COLO668 (cell line): Measurements from ENCODE around the gene RLN1.
"Not testable (repeated sequence)": the region's sequence is repeated elsewhere in the genome, so short reads cannot be mapped to it uniquely, and the experiment has no call there.

ENCODE experiments used
- DNase-seq: peaks from one replicate; lab custom pipeline; 2025; ENCODE audit not compliant: unreplicated experiment; lab: John Stamatoyannopoulos, UW

The RLN1 gene, protein sequence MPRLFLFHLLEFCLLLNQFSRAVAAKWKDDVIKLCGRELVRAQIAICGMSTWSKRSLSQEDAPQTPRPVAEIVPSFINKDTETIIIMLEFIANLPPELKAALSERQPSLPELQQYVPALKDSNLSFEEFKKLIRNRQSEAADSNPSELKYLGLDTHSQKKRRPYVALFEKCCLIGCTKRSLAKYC

GRCh38 chr9:5338992-5339981 lies at the start of gene RLN1:
TSS of gene RLN1 (minus strand) at chr9:5339876. CDS start at chr9:5339746, 130 bp downstream.
- DNase-seq, result not testable (repeated sequence)

DNA sequence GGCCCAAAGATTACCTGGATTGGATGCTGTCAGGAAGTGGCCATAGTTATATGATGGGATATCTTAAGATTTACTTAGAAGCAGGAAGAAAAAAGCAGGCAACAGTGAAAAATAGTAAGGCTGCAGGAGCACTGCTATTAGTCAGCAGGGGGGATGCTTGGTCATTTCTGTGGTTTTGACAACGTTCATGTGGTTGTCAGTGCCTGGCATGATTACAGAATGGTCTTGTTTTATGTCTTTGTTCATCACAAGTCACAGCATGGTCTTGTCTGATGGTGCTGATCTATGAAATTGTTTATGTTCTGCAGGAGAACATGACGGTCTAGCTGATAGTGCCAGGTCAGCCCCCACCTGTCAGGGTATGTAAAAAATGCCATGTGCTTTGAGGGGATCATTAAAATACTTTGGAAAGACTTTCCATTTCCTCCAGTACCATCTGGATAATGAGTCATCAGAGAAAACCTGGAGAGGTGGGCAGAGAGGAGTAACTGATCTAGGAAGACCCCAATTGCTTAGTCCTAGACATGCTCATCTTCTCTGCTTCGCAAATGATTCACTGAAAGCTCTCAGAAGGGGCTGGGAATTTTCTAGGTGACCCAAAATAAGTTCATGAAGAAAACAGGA lies 49.5 kb upstream of the RLN1 start:
- DNase-seq, result no peak

DNA sequence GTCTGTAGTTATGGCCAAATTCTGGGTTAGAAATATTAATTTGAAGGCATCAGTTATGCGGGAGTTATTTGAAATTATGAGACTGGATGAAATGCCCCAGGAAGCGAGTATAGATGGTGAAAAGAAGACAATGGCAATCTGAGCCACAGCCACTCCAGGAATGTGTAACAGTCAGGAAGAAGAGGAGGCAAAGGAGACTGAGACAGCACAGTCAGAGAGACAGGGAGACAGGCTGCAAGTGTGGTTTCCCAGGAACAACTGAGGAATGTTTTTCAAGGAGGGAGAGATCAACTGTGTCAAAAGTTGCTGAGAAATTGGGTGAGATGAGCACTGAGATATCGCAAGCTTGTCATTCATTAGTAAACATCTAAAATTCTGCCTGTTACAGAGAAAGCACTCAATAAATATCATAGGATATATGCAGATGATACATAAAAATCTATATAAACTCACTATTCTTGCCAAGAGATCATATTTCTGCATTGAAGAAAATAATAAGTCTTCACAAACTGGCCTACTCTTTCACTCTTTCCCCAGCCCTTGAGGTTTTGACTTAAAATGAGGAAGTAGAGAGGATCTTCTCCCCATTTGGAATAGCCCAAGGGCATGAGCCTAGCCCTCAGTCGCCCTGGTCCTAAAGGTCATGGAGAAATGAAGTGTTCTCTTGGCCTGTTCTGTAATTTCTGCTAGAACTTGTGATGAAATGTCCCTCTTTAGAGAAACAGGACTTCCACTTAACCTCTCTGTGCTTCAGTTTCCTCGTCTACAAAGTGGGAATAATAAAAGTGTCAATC lies 48.5 kb upstream of the RLN1 start:
- DNase-seq, result no peak

- DNase-seq, result no peak
Measured at GRCh38 chr9:5384436-5384835, 44.8 kb upstream of the RLN1 start.

DNA sequence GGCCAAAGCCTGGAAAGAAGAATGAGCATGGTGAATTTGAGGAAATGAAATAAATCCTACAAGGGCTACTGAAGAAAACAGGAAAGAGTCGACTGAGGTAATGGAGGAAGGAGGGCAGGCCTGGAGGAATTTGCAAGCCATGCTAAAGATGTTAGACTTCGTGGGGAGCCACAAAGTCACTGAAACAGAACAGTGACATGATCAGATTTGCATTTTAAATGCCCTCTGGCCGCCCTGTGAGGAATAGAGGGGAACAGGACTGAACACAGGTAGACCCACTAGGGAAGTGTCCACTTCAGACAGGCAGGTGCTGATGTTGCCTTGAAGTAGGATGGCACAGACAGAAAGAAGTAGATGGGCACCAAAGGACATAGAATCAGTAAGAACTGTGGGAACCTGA lies 42.8 kb upstream of the RLN1 start:
- no peak for DNase-seq

- no peak for DNase-seq
Measured at GRCh38 chr9:5375790-5376477, 36.3 kb upstream of the RLN1 start.

DNA sequence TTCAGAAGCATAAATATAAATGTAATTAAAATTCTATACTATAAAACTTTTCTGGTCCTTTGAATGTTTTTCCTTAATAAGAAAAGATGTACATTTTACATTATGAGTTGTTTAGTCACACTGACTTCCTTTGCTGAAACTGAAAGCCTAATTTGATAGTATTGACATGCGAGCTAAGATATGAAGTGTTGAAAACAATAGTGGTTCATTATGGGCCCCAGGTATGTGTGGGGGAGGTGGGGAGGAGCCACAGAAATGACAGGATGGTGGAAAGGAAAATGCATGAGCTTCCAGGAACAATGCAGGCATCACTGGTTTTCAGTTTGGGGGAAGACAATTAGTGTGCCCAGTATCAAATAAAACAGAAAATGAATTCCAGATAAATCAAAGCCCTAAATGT lies 35.4 kb upstream of the RLN1 start:
- DNase-seq, result no peak

DNA sequence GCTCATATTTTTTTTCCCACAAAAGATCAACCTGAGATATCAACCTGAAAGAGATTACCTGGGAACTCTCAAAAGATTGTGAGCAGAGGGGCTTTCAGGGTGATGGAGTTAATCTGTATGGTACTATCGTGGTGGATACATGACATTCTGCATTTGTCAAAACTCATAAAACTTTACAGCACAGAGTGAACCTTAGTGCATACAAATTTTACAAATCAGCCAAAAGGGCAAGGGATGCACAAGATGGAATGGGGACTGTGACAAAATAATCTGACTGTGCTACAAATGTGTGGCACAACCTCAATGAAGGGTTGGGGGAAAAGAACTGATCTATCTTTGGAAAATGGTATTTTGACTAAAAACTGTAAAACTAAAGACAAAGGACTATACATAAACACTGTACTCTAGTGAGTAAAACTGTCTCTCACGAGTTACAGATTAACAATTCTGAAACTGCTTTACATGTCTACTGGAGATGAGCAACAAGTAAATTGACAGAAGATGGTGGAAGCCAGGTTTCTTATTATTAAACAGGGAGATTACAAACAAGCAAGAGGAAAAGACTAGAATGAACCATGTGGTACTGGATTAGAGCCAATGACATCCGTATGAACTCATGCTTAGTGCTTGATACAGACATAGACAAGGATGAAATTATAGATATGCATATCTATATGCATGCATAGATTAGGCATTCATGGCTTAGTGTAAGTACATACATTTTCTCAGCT lies 24.8 kb upstream of the RLN1 start:
- no peak for DNase-seq

GRCh38 chr9:5361326-5362010 lies 21.8 kb upstream of the RLN1 start:
- no peak for DNase-seq

DNA sequence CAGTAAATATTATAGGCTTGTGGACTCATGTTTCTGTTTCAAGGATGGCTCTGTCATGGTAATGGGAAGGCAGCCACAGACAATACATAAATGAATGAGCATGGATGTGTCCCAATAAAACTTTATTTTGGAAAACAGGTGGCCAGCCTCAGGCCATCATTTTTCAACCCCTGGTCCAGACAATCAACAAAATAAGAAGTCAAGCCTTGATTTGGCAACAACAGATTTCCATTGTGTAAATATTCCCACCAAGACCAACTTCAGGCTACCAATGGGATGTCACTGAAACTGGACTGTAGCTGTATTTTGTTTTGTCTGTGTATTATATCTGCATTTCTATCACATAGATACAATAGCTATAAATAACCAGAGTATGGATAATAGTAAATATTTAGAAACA lies 20.7 kb upstream of the RLN1 start:
- DNase-seq, result no peak

- DNase-seq, result no peak
Measured at GRCh38 chr9:5357431-5358105, 17.9 kb upstream of the RLN1 start.

DNA sequence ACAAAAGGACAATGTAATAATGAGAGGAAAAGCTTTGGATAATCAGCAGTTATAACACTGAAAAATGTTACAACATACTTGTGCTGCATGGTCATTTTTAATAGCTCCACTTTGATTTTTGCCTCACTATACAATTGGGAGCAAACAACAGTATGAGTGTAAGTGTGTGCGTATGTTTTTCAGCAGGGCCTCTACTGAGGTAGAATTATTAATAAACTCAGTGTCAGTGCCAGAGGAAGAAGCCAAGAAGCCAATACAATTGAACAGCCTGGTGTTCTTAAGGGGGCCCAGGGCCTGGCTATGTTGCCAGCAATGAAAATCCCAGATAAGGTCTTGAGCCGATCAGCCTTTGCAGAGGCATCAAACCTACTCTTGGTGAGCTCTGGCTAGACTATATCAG lies 16.1 kb upstream of the RLN1 start:
- no peak for DNase-seq

DNA sequence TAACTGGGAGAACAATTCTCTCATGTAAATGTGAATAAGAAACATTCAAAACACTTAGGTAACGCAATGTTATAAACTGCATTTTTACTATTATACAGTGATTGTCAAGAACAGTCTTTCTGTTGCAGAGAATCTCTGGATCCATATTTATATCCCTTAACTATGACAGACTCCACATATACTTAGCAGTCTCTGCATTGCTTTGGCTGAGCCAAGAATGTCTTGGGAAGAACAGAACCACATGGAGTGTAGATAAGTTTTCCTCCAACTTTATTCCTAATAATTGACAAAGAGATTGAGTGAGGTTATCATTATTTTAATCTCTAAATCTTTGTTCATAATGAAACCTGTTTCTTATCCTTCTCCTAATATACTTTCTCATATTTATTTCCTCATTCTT lies 15.6 kb upstream of the RLN1 start:
- no peak for DNase-seq

- DNase-seq, result no peak
Measured at GRCh38 chr9:5354184-5354583, 14.5 kb upstream of the RLN1 start.

GRCh38 chr9:5352637-5353248 lies 13.1 kb upstream of the RLN1 start:
- DNase-seq, result no peak

GRCh38 chr9:5336688-5337087 lies 3.0 kb downstream of the RLN1 start:
- no peak for DNase-seq

GRCh38 chr9:5331276-5331675 lies 8.4 kb downstream of the RLN1 start:
- DNase-seq, result not testable (repeated sequence)

DNA sequence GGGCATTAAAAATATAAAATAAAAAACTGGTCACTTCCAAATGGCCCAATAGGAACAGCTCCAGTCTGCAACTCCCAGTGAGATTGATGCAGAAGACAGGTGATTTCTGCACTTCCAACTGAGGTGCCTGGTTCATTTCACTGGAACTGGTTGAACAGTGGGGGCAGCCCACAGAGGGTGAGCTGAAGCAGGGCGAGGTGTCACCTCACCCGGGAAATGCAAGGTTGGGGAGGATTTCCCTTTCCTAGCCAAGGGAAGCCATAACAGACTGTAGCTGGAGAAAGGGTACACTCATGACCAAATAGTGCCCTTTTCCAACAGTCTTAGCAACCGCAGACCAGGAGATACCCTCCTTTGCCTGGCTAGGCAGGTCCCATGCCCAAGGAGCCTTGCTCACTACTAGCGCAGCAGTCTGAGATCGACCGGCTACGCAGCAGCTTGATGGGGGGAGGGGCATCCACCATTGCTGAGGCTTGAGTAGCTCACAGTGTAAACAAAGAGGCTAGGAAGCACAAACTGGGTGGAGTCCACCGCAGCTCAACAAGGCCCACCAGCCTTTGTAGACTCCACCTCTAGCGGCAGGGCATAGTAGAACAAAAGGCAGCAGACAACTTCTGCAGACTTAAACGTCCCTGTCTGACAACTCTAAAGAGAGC lies 12.7 kb downstream of the RLN1 start:
- no peak for DNase-seq
